WERI-Rb-1 (cell line): Measurements from ENCODE around the gene ACIN1.

Source experiments
- DNase-seq: peaks from one replicate; pipeline ENCODE4 v3.0.0-alpha.2; 2020
- H3K27ac ChIP-seq: fragments of 250-450 bp; sonication (Bioruptor Pico); 2 replicates; pipeline ENCODE4 v1.5.1; 2020; ENCODE audit warnings: mild to moderate bottlenecking, moderate library complexity
- H3K27me3 ChIP-seq: fragments of 250-450 bp; sonication (Bioruptor Pico); 2 replicates; pipeline ENCODE4 v1.5.1; 2021; ENCODE audit warnings: mild to moderate bottlenecking, low read depth, moderate library complexity; ENCODE audit not compliant: insufficient read depth, severe bottlenecking
- H3K36me3 ChIP-seq: fragments of 250-450 bp; sonication (Bioruptor Pico); 2 replicates; pipeline ENCODE4 v1.5.1; 2020; ENCODE audit warnings: mild to moderate bottlenecking, moderate library complexity
- H3K4me3 ChIP-seq: 2 replicates; pipeline ENCODE4 v1.5.1; 2011; ENCODE audit warnings: low read depth, mild to moderate bottlenecking, control low read depth, low read length
- H3K9me3 ChIP-seq: fragments of 250-450 bp; sonication (Bioruptor Pico); 2 replicates; pipeline ENCODE4 v1.5.1; 2021; ENCODE audit warnings: mild to moderate bottlenecking, moderate library complexity; ENCODE audit not compliant: severe bottlenecking
- CTCF ChIP-seq: IDR thresholded peaks from 2 replicates; pipeline ENCODE4 v1.5.1; 2011; ENCODE audit warnings: low read depth, mild to moderate bottlenecking, control low read depth, inconsistent platforms, low read length

The ACIN1 gene

GRCh38 chr14:23045419-23046357 is 49.2 kb downstream of the ACIN1 start:
- H3K36me3 ChIP-seq = peaks cover 18% of the 10 kb centered on the region
- no peaks in the 10 kb centered on the region for H3K9me3 ChIP-seq
- H3K4me3 ChIP-seq = no peak overlapping the region
- H3K27ac ChIP-seq = no peak overlapping the region
- DNase-seq = no peak
- H3K27me3 ChIP-seq = no peaks in the 10 kb centered on the region
- TF ChIP-seq CTCF = no peak

GRCh38 chr14:23044840-23045239 is 50.1 kb downstream of the ACIN1 start:
- DNase-seq = no peak
- no peak for TF ChIP-seq CTCF
- H3K36me3 ChIP-seq = peaks cover 17% of the 10 kb centered on the region

GRCh38 chr14:23043754-23044153 is 51.2 kb downstream of the ACIN1 start:
- H3K36me3 ChIP-seq = peaks cover 6% of the 10 kb centered on the region
- no peak for TF ChIP-seq CTCF
- no peak overlapping the region for H3K4me3 ChIP-seq
- no peaks in the 10 kb centered on the region for H3K27me3 ChIP-seq
- H3K27ac ChIP-seq = no peak overlapping the region
- no peaks in the 10 kb centered on the region for H3K9me3 ChIP-seq
- DNase-seq = no peak

More at GRCh38 chr14:23044840-23045239, 50.1 kb downstream of the ACIN1 start:
- Histone ChIP-seq H3K4me3 (no peak overlapping the region), H3K27ac (no peak overlapping the region), H3K9me3 (no peaks in the 10 kb centered on the region), H3K27me3 (no peaks in the 10 kb centered on the region)

- no peak overlapping the region for H3K4me3 ChIP-seq
- H3K27ac ChIP-seq = no peak overlapping the region
- TF ChIP-seq CTCF = no peak
- no peak for DNase-seq
- no peaks in the 10 kb centered on the region; the same call in 1 of the 2 replicates for H3K36me3 ChIP-seq
- H3K27me3 ChIP-seq = no peaks in the 10 kb centered on the region
- no peaks in the 10 kb centered on the region for H3K9me3 ChIP-seq
Observed at GRCh38 chr14:23043145-23043544, 51.8 kb downstream of the ACIN1 start.

GRCh38 chr14:23042162-23042965 is 52.6 kb downstream of the ACIN1 start, which contains the start of gene PSMB11:
Gene PSMB11, plus strand, starts transcription at chr14:23042212. Its CDS starts 14 bp downstream, at chr14:23042226.
- no peak for TF ChIP-seq CTCF
- no peaks in the 10 kb centered on the region; the same call in 1 of the 2 replicates for H3K36me3 ChIP-seq
- no peak for DNase-seq
- H3K9me3 ChIP-seq = no peaks in the 10 kb centered on the region
- no peak within 1 kb of the TSS for H3K27ac ChIP-seq
- no peak within 1 kb of the TSS for H3K4me3 ChIP-seq
- no peaks in the 10 kb centered on the region for H3K27me3 ChIP-seq
